Stomach (tissue), 4 donors: ENCODE measurements around the gene FIGLA.

Source experiments
- EP300 ChIP-seq: sonication (generic); formaldehyde crosslinking; IDR thresholded peaks from one replicate; pipeline ENCODE4 v1.6.1; 2017; ENCODE audit warnings: antibody characterized with exemption
- POLR2A ChIP-seq, 4 donors: fragments of 450-650 bp; IDR thresholded peaks; one replicate each; pipeline ENCODE4 v1.6.1; 2016; ENCODE audit warnings: antibody characterized with exemption in 4 of 4, control low read depth in 2 of 4, mild to moderate bottlenecking in 1 of 4, moderate library complexity in 1 of 4
- TF ChIP-seq, protein P1 (sequence below), 7 experiments: fragments of 450-650 bp in 4 of 7; fragments of 200-600 bp in 3 of 7; sonication (generic) in 3 of 7; IDR thresholded peaks; one replicate each; pipeline ENCODE4 v1.5.1; 2016 to 2019; ENCODE audit warnings: antibody characterized with exemption in 7 of 7, control low read depth in 2 of 7, mild to moderate bottlenecking in 1 of 7

DNA sequence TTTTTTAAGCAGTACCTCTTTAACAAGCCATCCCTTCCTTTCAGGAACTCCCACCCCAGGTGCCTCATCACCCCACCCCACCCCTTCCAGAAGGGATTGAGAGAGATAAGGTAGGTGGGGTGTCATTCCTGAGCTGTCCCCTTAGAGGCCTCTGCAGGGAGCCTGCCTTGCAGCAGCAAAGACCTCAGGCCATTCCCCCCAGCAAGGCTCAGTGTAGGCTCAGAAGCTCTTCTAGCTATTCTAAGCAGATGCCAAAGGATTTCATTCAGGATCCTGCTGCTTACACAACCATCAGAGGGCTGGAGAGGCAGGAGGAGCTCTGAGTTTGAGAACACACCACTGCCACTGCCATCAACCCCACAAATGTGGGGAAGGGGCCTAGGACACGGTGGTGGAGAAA is 5.8 kb upstream of the FIGLA start:
- TF ChIP-seq EP300, result no peak
- TF ChIP-seq, protein P1, sequence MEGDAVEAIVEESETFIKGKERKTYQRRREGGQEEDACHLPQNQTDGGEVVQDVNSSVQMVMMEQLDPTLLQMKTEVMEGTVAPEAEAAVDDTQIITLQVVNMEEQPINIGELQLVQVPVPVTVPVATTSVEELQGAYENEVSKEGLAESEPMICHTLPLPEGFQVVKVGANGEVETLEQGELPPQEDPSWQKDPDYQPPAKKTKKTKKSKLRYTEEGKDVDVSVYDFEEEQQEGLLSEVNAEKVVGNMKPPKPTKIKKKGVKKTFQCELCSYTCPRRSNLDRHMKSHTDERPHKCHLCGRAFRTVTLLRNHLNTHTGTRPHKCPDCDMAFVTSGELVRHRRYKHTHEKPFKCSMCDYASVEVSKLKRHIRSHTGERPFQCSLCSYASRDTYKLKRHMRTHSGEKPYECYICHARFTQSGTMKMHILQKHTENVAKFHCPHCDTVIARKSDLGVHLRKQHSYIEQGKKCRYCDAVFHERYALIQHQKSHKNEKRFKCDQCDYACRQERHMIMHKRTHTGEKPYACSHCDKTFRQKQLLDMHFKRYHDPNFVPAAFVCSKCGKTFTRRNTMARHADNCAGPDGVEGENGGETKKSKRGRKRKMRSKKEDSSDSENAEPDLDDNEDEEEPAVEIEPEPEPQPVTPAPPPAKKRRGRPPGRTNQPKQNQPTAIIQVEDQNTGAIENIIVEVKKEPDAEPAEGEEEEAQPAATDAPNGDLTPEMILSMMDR (IDR thresholded peaks at IDR 0.05), result no peak
- no peak for TF ChIP-seq POLR2A (IDR thresholded peaks at IDR 0.05)
